ENCODE results near the gene PIBF1. TPM values are rescaled to one million over a fixed set of nuclear protein-coding genes. Genes with fewer than 3 reads are reported as not detected.

PIBF1 gene
- total RNA-seq, 1 experiment from 2014 or later = 30.6 TPM

DNA sequence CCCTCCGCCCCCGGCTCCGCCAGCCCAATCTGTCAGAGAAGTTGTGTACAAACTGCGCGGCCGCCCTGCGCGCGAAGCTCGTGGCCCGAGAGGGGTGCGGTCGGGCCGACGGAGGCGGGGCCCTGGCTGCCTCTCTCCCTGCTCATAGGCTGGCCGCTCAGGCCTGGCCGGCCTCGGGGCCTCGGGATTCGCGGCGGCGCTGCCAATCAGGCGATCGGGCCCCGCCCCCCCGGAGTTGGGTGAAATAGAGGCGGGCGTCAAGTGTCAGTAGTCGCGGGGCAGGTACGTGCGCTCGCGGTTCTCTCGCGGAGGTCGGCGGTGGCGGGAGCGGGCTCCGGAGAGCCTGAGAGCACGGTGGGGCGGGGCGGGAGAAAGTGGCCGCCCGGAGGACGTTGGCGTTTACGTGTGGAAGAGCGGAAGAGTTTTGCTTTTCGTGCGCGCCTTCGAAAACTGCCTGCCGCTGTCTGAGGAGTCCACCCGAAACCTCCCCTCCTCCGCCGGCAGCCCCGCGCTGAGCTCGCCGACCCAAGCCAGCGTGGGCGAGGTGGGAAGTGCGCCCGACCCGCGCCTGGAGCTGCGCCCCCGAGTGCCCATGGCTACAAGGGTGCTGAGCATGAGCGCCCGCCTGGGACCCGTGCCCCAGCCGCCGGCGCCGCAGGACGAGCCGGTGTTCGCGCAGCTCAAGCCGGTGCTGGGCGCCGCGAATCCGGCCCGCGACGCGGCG is 277.0 kb downstream of the PIBF1 start, which contains the start of gene KLF5:
Gene KLF5 (plus strand): TSS at position 270 of the 724 bp plus-strand sequence. CDS start 323 bp downstream, at position 593.
- BruUV-seq (replicated peaks) = no TSS peak
- ChIA-PET POLR2A (ENCODE audit: low non-redundant PET) (no interaction called here), CTCF (no interaction called here)
- H3K4me3 ChIP-seq (ENCODE audit: low read depth, low read length, poor library complexity, severe bottlenecking) = peak within 1 kb of the TSS; percentile 65
- DNase-seq (ENCODE audit: low spot score) = peak; percentile 98
- H3K4me1 ChIP-seq (ENCODE audit: insufficient read depth, low read length, poor library complexity, severe bottlenecking) = peaks cover 17% of the 10 kb centered on the region
- intact Hi-C loops (cut with micrococcal nuclease; ENCODE audit: unreplicated experiment) = loop anchor here (5.0 kb wide), 2 partner anchors 217 to 368 kb away; no protein-coding TSS in a partner anchor
- H3K27me3 ChIP-seq (replicated peaks; ENCODE audit: insufficient read depth, low read depth, low read length, poor library complexity) = no peaks in the 10 kb centered on the region
- H3K36me3 ChIP-seq (ENCODE audit: insufficient read depth, low read length, poor library complexity, severe bottlenecking) = no peaks in the 10 kb centered on the region
- TF ChIP-seq, protein P1, sequence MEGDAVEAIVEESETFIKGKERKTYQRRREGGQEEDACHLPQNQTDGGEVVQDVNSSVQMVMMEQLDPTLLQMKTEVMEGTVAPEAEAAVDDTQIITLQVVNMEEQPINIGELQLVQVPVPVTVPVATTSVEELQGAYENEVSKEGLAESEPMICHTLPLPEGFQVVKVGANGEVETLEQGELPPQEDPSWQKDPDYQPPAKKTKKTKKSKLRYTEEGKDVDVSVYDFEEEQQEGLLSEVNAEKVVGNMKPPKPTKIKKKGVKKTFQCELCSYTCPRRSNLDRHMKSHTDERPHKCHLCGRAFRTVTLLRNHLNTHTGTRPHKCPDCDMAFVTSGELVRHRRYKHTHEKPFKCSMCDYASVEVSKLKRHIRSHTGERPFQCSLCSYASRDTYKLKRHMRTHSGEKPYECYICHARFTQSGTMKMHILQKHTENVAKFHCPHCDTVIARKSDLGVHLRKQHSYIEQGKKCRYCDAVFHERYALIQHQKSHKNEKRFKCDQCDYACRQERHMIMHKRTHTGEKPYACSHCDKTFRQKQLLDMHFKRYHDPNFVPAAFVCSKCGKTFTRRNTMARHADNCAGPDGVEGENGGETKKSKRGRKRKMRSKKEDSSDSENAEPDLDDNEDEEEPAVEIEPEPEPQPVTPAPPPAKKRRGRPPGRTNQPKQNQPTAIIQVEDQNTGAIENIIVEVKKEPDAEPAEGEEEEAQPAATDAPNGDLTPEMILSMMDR (conservative IDR thresholded peaks at IDR 0.05; ENCODE audit: low read depth, low read length) = no peak
- no peak for TF ChIP-seq EZH2 (IDR thresholded peaks at IDR 0.05; ENCODE audit: borderline replicate concordance, low read depth, low read length, poor library complexity, severe bottlenecking)
- H3K9me3 ChIP-seq (ENCODE audit: low read depth, low read length, poor library complexity, severe bottlenecking) = no peaks in the 10 kb centered on the region
- no peak within 1 kb of the TSS for H3K27ac ChIP-seq (ENCODE audit: low read depth, low read length, poor library complexity, severe bottlenecking)

DNA sequence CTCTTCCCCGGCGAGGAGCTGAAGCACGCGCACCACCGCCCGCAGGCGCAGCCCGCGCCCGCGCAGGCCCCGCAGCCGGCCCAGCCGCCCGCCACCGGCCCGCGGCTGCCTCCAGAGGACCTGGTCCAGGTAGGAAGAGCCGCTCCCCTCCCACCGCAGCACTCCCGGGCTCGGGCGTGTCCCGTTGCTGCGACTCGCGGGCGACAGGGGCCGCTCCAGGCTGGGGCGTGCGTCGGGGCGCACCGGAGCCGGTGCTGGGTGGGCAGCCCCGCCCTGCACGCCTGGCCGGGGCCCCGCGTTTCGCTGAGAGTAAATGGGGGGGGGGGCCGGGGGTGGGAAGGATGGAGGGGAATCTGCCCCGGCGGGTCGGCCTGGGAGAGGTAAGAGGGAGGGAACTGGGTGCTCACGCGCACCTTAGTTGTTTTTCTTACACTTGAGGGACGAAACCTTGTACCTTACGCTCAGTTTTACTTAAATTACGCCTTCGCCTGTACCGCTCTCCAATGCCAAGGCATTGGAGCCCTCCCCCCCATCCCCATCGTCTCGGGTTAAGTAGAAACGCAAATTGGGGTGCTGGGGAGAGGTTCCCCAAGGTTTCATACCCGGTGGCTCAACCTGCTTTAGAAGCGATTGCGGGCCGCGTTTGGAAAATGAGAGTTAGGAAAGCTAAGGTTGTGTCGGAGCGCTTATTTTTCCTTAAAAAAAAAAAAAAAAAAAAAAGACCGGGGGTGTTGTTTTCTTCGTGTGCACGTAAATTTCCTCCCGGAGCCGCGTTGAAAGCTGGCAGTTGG is 277.7 kb downstream of the PIBF1 start:
- ChIA-PET POLR2A (ENCODE audit: low non-redundant PET) (no interaction called here), CTCF (interaction anchor here (0.6 to 0.7 kb wide), 5 partner anchors 37 to 886 kb away, joined by 3 to 12 read pairs (median 5); no protein-coding TSS in a partner anchor)
- DNase-seq (ENCODE audit: low spot score) = peak; percentile 71
- H3K4me1 ChIP-seq (ENCODE audit: insufficient read depth, low read length, poor library complexity, severe bottlenecking) = peaks cover 17% of the 10 kb centered on the region
- H3K27me3 ChIP-seq (replicated peaks; ENCODE audit: insufficient read depth, low read depth, low read length, poor library complexity) = no peaks in the 10 kb centered on the region
- H3K36me3 ChIP-seq (ENCODE audit: insufficient read depth, low read length, poor library complexity, severe bottlenecking) = no peaks in the 10 kb centered on the region
- intact Hi-C loops (cut with micrococcal nuclease; ENCODE audit: unreplicated experiment) = loop anchor here (2.0 to 10.0 kb wide), 4 partner anchors 217 to 649 kb away; no protein-coding TSS in a partner anchor
- no peak overlapping the region for H3K27ac ChIP-seq (ENCODE audit: low read depth, low read length, poor library complexity, severe bottlenecking)
- no TSS peak for BruUV-seq (replicated peaks)
- peak overlapping the region; percentile 65 for H3K4me3 ChIP-seq (ENCODE audit: low read depth, low read length, poor library complexity, severe bottlenecking)
- TF ChIP-seq, protein P1 (conservative IDR thresholded peaks at IDR 0.05; ENCODE audit: low read depth, low read length) = peak; percentile 34
- no peak for TF ChIP-seq EZH2 (IDR thresholded peaks at IDR 0.05; ENCODE audit: borderline replicate concordance, low read depth, low read length, poor library complexity, severe bottlenecking)
- no peaks in the 10 kb centered on the region for H3K9me3 ChIP-seq (ENCODE audit: low read depth, low read length, poor library complexity, severe bottlenecking)

Data from A673 (cell line).